T-helper 17 cell (primary cell): ENCODE measurements around the gene LCE5A. TPM values are rescaled to one million over a fixed set of nuclear protein-coding genes. Genes with fewer than 3 reads are reported as not detected.

Experiments
- ATAC-seq: fragments of 150-1000 bp; cut with Tn5 transposase; 2 replicates; pipeline ENCODE4 v1.10.0; 2021; ENCODE audit warnings: mild to moderate bottlenecking, moderate library complexity
- DNase-seq, 3 donors: peaks; one replicate each; pipeline versions ENCODE4 v3.0.0 to v3.0.0-alpha.2; 2020 to 2021
- H3K9me3 ChIP-seq: one replicate; pipeline ENCODE4 v1.7.0; 2013; ENCODE audit warnings: low read length, mild to moderate bottlenecking; ENCODE audit not compliant: control insufficient read depth, poor library complexity, severe bottlenecking
- H3K27ac Mint-ChIP-seq: one replicate; pipeline ENCODE4 v1.8.0; 2022; ENCODE audit warnings: mild to moderate bottlenecking, moderate library complexity, mixed read lengths
- H3K27me3 Mint-ChIP-seq: one replicate; pipeline ENCODE4 v1.8.0; 2022; ENCODE audit warnings: mixed read lengths
- H3K36me3 Mint-ChIP-seq: one replicate; pipeline ENCODE4 v1.8.0; 2022; ENCODE audit warnings: low read depth, mixed read lengths
- H3K4me1 Mint-ChIP-seq: one replicate; pipeline ENCODE4 v1.8.0; 2022; ENCODE audit warnings: mild to moderate bottlenecking, mixed read lengths
- H3K4me3 Mint-ChIP-seq: one replicate; pipeline ENCODE4 v1.8.0; 2022; ENCODE audit warnings: mild to moderate bottlenecking, moderate library complexity, mixed read lengths
- total RNA-seq, 4 donors: library from RNA in 2 of 4; stranded (reverse) in 2 of 4; gene quantifications; one replicate each; pipeline ENCODE4 v1.2.3 and lab custom pipeline; 2022 to 2026

Gene LCE5A
- total RNA-seq, 2 donors from 2014 or later: not detected

DNA sequence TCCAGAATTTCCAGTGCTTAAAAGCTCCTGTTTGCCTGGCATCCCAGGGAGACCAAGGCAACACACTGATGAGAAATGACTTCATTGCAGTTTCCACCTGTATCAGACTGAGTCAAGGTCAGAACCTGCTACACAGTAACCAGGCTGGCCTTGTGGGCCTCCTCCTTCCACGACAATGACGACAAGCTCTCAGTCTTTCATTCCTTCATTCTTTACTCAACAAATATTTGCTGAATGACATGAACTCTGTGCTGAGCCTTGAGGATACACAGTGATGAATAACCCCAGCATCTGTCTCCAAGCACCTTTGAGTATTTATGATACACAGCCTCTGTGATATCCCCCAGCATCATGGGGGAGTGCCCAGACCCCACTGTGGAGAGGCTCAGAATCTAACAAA lies 8.9 kb upstream of the LCE5A start:
- ATAC-seq (no peak), DNase-seq (no peak)

DNA sequence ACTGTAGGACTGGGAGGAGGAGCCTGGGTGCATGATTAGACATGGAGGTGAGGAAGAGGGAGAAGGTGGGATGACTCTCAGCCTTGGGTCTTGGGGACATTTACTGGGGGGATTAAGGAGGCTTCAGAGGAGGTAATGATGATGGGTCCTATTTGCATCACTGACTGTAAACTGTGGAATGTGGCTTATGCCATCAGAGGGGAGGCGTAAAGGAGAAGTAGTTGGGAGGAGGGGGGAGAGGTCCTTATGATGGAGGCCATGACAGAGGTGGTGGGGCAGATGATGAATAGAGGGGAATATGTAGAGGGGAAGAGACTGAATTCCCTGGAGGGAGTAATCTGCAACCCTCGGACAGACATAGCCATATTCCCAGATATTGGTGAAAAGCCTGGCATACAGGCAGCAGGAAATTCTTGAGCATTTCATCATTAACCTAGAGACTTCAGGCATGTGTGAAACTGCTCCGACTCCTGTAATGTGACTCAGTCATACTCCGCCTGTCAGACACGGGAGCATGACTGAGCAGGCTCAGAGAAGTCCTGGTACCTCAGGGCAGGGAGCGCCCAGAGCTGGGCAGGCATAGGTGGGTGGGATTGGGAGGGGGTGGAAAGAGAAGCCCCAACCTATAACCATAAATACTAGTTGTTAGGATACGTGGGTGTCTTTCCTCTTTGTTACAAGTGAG lies 8.0 kb upstream of the LCE5A start:
- no peak overlapping the region for H3K4me3 Mint-ChIP-seq

More for the DNA sequence above, 8.9 kb upstream of the LCE5A start:
- Mint-ChIP-seq H3K27me3 (peaks cover 47% of the 10 kb centered on the region), H3K36me3 (no peaks in the 10 kb centered on the region), H3K4me3 (no peak overlapping the region), H3K27ac (no peak overlapping the region), H3K4me1 (peaks cover 2% of the 10 kb centered on the region)
- H3K9me3 ChIP-seq: no peaks in the 10 kb centered on the region

DNA sequence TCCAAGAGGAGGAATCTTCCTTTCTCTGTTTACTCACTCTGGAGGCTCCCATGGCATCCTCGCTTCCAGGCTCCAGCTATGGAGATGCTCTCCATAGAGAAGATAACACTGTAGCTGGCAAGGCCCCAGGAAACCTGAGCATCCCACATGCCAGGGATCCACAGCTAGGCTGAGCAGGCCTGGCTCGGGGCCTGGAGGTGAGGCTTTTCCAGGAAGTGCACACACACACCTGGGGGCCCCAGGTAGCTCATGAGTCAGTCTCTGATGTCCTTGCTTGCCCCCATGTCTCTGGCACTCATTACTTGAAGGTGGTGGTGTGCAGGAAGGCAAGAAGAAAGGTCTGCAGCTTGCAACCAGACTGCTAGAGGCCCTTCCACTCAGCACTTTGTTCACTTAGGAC lies 5.5 kb upstream of the LCE5A start:
- Mint-ChIP-seq H3K4me1 (peaks cover 2% of the 10 kb centered on the region), H3K27me3 (peaks cover 72% of the 10 kb centered on the region), H3K36me3 (no peaks in the 10 kb centered on the region), H3K27ac (no peak overlapping the region), H3K4me3 (no peak overlapping the region)
- H3K9me3 ChIP-seq: no peaks in the 10 kb centered on the region
- no peak for DNase-seq
- no peak for ATAC-seq

More for the DNA sequence above, 8.0 kb upstream of the LCE5A start:
- H3K9me3 ChIP-seq: no peaks in the 10 kb centered on the region
- Mint-ChIP-seq H3K27me3 (peaks cover 56% of the 10 kb centered on the region), H3K36me3 (no peaks in the 10 kb centered on the region), H3K4me1 (peaks cover 2% of the 10 kb centered on the region), H3K27ac (no peak overlapping the region)
- no peak for ATAC-seq
- no peak for DNase-seq

DNA sequence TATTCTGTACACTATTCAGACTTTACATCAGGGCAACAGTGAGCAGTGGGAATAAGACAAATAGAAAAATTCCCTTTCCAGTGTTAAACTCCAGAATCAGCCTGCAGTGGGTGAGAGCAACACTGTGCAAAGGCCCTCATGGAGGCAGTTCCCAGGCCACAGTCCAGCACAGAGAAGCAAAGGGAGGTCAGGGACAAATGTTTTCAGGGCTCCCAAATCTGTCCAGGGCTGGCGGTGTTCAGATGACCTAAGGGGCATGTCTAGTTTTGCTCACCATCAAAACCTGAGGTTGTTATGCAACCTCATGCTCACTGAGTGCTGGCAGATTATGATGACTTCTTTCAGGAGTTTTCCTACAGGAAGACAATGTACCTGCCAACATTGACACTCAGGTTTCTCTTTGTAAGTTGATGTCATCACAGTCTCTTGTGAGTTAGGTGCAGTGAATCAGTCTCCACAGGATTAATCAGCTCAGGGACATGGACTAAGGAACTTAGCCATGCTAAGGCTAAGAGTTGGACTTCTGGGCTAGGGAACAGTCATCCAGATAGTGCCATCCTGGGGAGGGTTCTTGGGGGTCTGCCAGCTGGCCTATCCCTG lies 3.6 kb upstream of the LCE5A start:
- H3K9me3 ChIP-seq: no peaks in the 10 kb centered on the region
- Mint-ChIP-seq H3K4me1 (peaks cover 2% of the 10 kb centered on the region), H3K27ac (no peak overlapping the region), H3K36me3 (no peaks in the 10 kb centered on the region), H3K4me3 (no peak overlapping the region), H3K27me3 (peaks cover 84% of the 10 kb centered on the region)
- ATAC-seq (no peak), DNase-seq (no peak)

DNA sequence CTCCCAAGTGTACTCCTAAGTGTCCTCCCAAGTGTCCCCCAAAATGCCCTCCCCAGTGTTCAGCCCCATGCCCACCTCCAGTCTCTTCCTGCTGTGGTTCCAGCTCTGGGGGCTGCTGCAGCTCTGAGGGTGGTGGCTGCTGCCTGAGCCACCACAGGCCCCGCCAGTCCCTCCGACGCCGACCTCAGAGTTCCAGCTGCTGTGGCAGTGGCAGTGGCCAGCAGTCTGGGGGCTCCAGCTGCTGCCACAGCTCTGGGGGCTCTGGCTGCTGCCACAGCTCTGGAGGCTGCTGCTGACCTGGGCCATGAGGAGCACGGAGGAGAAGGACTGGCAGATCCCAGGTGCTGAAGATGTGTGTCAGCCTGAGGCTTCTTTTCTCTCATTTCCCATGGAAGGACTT lies 993 bp downstream of the LCE5A start:
- H3K9me3 ChIP-seq: no peaks in the 10 kb centered on the region
- no peak overlapping the region for H3K4me3 Mint-ChIP-seq
- H3K4me1 Mint-ChIP-seq: peaks cover 6% of the 10 kb centered on the region
- no peak overlapping the region for H3K27ac Mint-ChIP-seq
- peaks cover 91% of the 10 kb centered on the region for H3K27me3 Mint-ChIP-seq
- H3K36me3 Mint-ChIP-seq: peaks cover 4% of the 10 kb centered on the region
- DNase-seq (no peak), ATAC-seq (no peak)

DNA sequence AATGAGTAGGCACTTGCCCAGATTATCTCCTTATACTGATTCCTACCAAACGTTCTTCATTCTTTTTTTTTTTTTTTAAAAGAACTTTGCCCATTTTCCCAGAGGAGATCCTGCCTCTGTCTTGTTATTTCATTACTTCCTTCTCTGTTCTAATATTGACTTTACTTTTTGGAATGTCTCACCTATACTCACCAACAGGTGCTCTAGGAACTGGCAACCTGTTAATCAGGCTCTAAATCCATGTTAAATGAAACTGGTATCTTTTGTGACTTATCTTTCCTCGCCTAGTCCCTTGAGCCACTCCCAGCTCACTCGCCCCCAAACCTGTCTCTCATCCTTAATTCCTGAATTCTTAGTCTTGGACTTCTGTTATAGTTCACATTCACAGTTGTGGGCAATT lies 2.5 kb downstream of the LCE5A start:
- H3K27ac Mint-ChIP-seq: no peak overlapping the region
- H3K27me3 Mint-ChIP-seq: peaks cover 90% of the 10 kb centered on the region
- no peaks in the 10 kb centered on the region for H3K9me3 ChIP-seq
- no peak overlapping the region for H3K4me3 Mint-ChIP-seq
- ATAC-seq (no peak), DNase-seq (no peak)
- peaks cover 4% of the 10 kb centered on the region for H3K36me3 Mint-ChIP-seq
- peaks cover 6% of the 10 kb centered on the region for H3K4me1 Mint-ChIP-seq

DNA sequence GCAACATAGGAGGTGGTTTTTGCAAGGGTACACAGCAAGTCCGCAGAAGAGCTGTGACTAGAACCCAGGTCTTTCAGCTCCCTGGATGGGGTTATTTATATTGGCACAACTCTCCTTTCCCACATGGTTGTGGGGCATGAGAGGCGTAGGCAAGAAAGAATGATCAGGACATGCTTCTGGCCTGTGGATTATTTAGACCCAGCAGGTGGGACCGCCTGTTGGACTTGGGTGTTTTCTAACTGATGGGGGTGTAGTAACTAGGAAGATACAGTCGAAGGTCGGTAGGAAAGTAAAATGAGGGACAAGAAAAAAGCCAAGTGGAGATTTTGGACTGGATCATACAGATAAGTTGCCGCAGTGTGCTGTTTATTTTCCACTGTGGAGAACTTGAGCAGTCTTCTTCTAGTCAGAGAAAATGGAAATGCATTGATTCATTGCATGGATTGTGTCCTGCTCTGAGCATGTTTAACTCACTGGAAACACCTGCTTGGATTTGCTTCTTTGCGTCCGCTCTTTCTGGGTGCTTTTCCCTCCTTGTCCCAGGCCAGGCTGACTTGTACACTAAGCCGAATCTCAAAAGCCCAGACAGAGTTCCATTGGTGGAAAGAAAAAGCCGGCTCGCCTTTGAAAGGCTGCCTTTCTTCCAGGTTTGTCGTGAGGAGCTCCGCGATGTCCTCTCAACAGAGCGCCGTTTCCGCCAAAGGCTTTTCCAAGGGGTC lies 4.3 kb downstream of the LCE5A start:
- Mint-ChIP-seq H3K36me3 (peaks cover 4% of the 10 kb centered on the region), H3K4me1 (peaks cover 6% of the 10 kb centered on the region), H3K27ac (no peak overlapping the region), H3K4me3 (no peak overlapping the region), H3K27me3 (peaks cover 72% of the 10 kb centered on the region)
- no peak for DNase-seq
- H3K9me3 ChIP-seq: no peaks in the 10 kb centered on the region
- no peak for ATAC-seq

DNA sequence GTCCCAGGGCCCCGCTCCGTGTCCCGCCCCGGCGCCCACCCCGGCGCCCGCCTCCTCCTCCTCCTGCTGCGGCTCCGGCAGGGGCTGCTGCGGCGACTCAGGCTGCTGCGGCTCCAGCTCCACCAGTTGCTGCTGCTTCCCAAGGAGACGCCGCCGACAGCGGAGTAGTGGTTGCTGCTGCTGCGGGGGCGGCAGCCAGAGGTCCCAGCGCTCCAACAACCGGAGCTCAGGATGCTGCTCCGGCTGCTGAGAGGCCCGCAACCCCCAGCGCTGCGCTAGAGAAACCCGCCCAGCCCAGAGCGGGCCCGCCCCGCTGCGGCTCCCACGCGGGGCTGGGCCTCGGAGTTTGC lies 4.8 kb downstream of the LCE5A start:
- no peak overlapping the region for H3K4me3 Mint-ChIP-seq
- peaks cover 66% of the 10 kb centered on the region for H3K27me3 Mint-ChIP-seq
- peaks cover 6% of the 10 kb centered on the region for H3K4me1 Mint-ChIP-seq
- no peak overlapping the region for H3K27ac Mint-ChIP-seq
- no peaks in the 10 kb centered on the region for H3K9me3 ChIP-seq
- no peak for ATAC-seq
- DNase-seq: no peak
- peaks cover 4% of the 10 kb centered on the region for H3K36me3 Mint-ChIP-seq

DNA sequence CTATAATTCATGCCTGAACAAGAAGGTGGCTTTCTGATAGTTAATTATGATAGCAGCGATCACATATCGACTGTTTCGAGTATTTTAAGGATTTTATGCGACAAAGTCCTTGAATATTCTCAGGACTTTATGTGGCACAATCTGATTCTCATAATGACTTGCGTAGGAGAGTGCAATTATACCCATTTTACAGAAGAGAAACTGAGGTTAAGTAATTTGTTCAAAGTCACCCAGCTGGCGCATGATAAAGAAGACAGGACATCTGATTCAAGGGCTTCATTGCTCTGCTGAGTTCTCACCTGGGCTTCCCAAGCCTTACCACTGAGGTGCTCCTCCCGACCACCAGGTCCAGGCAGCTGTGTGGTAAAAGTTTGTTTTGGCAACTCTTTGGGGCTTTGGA lies 5.5 kb downstream of the LCE5A start:
- ATAC-seq: no peak
- H3K36me3 Mint-ChIP-seq: peaks cover 4% of the 10 kb centered on the region
- H3K4me3 Mint-ChIP-seq: peak overlapping the region; percentile 5
- no peak for DNase-seq
- peaks cover 60% of the 10 kb centered on the region for H3K27me3 Mint-ChIP-seq
- H3K9me3 ChIP-seq: no peaks in the 10 kb centered on the region
- H3K4me1 Mint-ChIP-seq: peaks cover 6% of the 10 kb centered on the region
- H3K27ac Mint-ChIP-seq: no peak overlapping the region

DNA sequence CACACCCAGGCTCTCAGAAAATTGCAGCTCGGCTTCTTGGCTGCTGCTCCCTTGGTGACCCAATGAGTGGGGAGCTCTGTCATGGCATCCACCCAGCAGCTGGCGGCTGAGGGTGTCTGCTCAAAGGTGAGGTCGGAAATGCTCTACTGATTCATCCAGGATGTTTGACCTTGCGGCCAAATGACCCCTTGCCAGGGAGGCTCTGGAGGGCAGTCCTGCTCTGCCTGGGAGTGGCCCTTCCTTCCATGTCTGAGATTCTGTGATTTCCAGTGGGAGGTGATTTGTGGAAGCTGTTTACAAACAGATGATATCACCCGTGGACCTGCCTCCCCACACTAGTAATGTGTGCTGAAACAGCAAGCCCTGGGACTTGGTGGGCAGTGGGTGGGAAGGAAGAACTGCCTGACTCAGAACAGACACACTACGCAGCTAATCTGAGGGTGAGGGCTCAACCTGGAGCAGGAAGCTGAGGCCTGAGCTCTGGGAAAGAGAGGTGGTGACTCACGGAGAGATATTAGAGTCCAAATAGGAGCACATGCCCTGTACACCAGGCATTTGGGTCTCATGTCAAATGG lies 6.7 kb downstream of the LCE5A start:
- DNase-seq (no peak), ATAC-seq (no peak)
- H3K9me3 ChIP-seq: no peaks in the 10 kb centered on the region
- H3K36me3 Mint-ChIP-seq: peaks cover 4% of the 10 kb centered on the region
- no peak overlapping the region for H3K4me3 Mint-ChIP-seq
- peaks cover 6% of the 10 kb centered on the region for H3K4me1 Mint-ChIP-seq
- H3K27me3 Mint-ChIP-seq: peaks cover 50% of the 10 kb centered on the region
- no peak overlapping the region for H3K27ac Mint-ChIP-seq

DNA sequence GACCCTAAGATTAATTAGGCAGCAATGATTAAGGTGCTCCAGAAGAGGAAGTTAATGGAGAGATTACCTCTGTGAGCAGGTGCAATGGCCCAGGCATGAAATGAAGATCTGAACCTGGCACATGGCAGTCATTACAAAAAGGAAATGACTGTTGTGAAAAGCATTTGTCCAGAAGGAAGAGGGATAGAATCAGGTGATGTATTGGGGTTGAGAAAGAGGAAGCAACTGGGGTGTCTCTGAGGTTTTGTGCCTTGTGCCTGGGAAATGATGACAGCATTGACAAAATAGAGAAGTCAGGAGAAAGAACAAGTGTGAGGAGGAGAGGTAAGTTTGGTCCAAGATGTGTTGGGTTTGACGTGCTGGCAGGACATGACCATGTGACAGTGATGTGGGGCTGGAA lies 9.2 kb downstream of the LCE5A start:
- no peak for ATAC-seq

DNA sequence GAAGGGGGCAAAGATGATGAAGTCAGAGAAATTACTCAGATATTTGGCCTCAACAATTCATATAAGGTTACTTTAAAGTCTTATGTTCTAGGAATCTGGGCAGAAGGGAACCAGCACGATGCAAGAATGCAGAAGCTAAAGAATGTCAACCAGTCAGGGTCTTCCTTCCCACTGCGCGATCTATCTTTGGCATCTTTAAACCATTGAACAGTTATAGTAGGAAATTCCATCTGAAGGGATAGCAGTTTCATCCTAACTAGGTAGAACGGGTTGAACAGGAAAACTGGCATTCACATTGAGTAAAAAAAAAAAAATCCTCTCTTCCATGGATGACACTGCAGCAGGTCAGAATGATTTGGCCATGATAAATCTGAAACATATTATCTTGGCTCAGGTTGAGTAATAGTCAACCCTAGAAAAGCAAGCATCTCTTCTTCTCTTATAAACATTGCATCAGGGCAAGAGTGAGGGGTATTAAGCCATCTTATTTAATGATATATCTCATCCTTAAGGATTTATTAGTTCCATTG lies 10.0 kb downstream of the LCE5A start:
- DNase-seq (no peak), ATAC-seq (no peak)
- no peaks in the 10 kb centered on the region for H3K4me1 Mint-ChIP-seq
- H3K27me3 Mint-ChIP-seq: peaks cover 21% of the 10 kb centered on the region
- H3K9me3 ChIP-seq: no peaks in the 10 kb centered on the region
- H3K27ac Mint-ChIP-seq: no peak overlapping the region
- no peaks in the 10 kb centered on the region for H3K36me3 Mint-ChIP-seq
- H3K4me3 Mint-ChIP-seq: no peak overlapping the region

More for the DNA sequence above, 9.2 kb downstream of the LCE5A start:
- peaks cover under 1% of the 10 kb centered on the region for H3K4me1 Mint-ChIP-seq
- no peak overlapping the region for H3K4me3 Mint-ChIP-seq
- peaks cover 25% of the 10 kb centered on the region for H3K27me3 Mint-ChIP-seq
- H3K27ac Mint-ChIP-seq: no peak overlapping the region
- no peaks in the 10 kb centered on the region for H3K9me3 ChIP-seq
- peaks cover under 1% of the 10 kb centered on the region for H3K36me3 Mint-ChIP-seq
- DNase-seq: no peak

DNA sequence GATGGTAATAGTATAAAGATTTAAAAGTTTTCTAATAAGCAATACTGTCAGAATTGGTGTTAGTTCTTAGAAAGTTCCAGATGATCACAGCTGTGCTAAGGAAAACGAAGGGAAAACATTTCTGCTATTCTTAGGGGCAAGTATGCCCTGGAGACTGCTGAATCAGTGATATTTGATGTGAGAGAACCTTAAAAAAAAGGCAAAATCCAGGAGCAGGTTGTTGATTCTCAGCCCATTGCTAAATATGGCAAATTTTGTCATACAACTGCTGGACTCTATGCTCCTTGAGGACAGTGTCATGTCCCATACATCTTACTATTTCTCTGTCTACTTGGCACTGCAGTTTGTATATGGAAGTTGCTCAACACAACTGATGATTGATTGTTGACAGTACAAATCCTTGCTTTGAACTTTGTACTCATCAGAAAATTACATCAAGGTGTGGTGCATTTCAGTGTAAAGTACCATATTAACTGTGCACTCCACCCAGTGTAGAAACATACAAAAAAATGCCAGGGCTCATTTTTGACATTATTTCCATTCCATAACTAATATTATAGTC lies 14.6 kb downstream of the LCE5A start:
- H3K9me3 ChIP-seq: no peaks in the 10 kb centered on the region
- Mint-ChIP-seq H3K4me1 (no peaks in the 10 kb centered on the region), H3K27ac (no peak overlapping the region), H3K27me3 (peaks cover 17% of the 10 kb centered on the region), H3K4me3 (no peak overlapping the region), H3K36me3 (no peaks in the 10 kb centered on the region)
- no peak for ATAC-seq
- no peak for DNase-seq
